22Rv1 (cell line): ENCODE data around the gene KLK8.

ENCODE experiments used
- H3K27ac ChIP-seq: fragments of 450-650 bp; 2 replicates; pipeline ENCODE4 v1.5.1; 2017
- ZFX ChIP-seq: fragments of 450-650 bp; IDR thresholded peaks from 2 replicates; pipeline ENCODE4 v1.6.1; 2017; ENCODE audit warnings: antibody characterized with exemption, borderline replicate concordance
- TF ChIP-seq, protein P1 (sequence below): fragments of 450-650 bp; IDR thresholded peaks from 2 replicates; pipeline ENCODE4 v1.5.1; 2017; ENCODE audit warnings: mild to moderate bottlenecking

Gene KLK8

DNA sequence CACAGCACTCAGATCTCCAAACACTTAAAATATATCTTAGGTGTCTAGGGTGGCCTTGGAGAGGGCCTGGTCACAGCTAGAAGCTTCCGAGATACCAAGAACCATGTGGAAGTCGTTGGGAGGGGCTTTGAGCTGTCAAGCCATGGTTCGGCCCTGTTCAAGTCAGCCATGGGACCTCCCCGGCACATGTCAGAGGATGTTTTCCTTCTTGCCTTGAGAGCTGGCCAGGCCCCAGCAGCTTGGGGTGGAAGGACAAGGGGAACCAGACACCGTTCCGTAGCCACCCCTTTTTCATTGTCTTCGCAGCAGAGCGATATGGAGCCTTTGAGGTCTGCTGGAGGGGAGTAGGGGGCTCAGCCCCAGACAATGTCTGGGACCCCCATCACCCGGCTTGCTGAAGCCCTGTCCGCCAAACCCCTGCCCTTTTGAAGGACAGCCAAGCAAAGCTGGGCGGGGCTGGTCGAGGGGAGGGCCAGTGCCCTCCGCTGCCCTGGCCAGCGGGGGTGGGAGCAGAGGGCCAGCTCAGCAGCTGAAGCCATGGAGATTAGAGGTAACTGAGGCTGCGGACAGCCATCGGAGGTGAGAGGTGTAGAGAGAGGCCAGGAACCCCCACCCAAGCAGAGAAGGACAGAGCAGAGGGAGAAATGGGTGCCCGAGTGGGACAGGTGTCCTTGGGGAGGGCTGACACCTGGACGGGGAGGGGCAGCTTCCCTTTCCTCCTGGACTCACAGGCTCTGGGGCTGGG, 24.6 kb upstream of the KLK8 start:
- TF ChIP-seq ZFX: no peak
- TF ChIP-seq, protein P1, sequence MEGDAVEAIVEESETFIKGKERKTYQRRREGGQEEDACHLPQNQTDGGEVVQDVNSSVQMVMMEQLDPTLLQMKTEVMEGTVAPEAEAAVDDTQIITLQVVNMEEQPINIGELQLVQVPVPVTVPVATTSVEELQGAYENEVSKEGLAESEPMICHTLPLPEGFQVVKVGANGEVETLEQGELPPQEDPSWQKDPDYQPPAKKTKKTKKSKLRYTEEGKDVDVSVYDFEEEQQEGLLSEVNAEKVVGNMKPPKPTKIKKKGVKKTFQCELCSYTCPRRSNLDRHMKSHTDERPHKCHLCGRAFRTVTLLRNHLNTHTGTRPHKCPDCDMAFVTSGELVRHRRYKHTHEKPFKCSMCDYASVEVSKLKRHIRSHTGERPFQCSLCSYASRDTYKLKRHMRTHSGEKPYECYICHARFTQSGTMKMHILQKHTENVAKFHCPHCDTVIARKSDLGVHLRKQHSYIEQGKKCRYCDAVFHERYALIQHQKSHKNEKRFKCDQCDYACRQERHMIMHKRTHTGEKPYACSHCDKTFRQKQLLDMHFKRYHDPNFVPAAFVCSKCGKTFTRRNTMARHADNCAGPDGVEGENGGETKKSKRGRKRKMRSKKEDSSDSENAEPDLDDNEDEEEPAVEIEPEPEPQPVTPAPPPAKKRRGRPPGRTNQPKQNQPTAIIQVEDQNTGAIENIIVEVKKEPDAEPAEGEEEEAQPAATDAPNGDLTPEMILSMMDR: no peak
- peak overlapping the region; percentile 52 for H3K27ac ChIP-seq

DNA sequence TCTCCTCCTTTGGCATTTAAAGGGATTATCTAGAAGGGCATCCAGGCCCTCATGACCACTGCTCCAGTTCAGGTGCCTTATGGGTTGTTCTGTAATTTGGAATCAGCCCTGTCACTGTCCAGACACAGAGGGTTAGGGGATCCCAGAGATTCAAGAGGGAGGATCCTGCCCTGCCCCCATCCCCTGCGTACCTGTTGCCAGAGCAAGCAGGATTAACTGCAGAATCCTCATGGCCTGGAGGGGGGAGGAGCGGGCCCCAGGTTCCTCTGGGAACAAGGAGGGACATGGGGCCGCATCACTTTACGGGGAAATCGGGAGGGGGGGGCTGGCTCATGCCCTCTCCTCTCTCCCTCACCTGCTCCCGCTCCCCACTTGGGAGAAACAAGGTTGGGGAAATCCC, 24.0 kb upstream of the KLK8 start:
- no peak for TF ChIP-seq ZFX
- TF ChIP-seq, protein P1: no peak
- peak overlapping the region; percentile 52 for H3K27ac ChIP-seq

DNA sequence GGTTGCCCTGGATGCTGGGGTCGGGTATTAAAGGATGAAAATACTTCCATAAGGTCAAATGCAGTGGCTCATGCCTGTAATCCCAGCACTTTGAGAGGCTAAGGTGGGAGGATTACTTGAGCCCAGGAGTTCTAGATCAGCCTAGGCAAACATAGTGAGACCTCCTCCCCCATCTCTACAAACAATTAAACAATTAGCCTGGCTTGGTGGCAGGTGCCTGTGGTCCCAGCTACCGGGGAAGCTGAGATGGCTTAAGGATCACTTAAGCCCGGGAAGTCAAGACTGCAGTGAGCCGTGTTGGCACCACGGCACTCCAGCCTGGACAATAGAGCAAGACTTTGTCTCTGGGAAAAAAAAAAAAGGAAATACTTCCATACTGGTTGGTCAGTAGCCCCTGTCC, 23.5 kb upstream of the KLK8 start:
- no peak for TF ChIP-seq ZFX
- TF ChIP-seq, protein P1: no peak
- peak overlapping the region; percentile 52 for H3K27ac ChIP-seq

DNA sequence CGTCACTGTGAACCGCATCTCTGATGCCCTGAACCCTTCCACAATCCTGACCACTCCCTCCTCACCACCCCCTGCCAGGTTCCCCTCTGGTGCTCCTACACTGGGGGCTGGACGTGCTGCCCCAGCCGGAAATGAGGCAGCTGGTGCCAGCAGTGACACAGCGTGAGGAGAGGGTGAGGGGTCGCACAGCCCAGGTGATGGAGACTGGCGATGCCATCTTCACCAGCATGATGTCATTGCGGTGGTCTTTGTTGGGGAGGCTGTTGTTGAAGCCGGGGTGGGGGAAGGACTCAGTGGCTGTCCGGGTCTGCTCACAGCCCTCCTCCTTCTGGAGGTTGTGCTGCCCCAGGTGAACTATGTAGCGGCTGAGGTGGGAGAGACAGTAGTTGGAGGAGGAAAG, 22.5 kb upstream of the KLK8 start:
- TF ChIP-seq, protein P1: no peak
- no peak for TF ChIP-seq ZFX
- no peak overlapping the region for H3K27ac ChIP-seq

DNA sequence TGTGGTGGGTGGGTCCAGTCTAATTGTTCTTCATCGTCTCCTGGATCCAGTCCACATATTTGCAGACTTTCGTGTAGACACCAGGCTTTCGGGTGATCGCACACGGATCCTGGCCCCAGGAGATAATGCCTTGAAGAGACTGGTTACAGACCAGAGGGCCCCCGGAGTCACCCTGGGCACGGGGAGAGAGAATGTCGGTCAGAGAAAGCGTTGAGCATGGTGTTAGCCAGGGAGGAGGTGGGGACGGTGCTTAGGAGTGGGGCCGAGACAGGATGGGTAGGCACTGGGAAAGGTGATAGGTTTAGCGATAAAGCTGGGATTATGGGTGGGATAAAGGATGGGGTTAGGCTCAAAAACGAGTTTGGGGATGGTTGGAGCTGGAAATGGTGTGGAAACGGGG, 21.1 kb upstream of the KLK8 start:
- no peak overlapping the region for H3K27ac ChIP-seq
- TF ChIP-seq ZFX: no peak
- TF ChIP-seq, protein P1: no peak

DNA sequence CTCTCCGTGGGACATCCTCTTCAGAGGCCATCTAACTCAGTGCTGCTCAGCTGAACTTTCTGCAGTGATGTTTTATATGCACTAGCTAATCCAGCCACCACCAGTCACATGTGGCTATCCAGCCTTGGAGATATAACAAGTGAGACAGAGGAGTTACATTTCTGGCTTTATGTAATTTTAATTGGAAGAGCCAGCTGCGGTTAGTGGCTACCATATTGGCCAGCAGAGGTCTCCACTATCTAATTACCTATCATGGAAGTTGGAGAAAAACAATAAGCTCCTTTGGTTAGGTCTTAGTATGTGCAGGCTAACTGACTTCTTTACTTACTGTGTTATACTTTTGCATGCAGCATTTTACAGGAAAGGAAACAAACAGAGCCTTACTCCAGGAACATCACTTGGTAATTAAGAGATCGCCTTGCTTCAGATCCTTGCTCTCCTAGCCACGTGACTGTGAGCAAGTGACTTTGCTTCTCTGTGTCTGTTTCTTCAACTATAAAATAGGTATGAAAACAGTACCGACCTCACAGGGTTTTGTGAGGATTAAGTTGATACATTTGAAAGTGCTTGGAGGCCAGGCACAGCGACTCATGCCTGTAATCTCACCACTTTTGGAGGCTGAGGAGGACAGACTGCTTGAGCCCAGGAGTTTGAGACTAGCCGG, 19.7 kb upstream of the KLK8 start:
- TF ChIP-seq, protein P1: peak; percentile 87
- TF ChIP-seq ZFX: no peak
- peak overlapping the region; percentile 50 for H3K27ac ChIP-seq

DNA sequence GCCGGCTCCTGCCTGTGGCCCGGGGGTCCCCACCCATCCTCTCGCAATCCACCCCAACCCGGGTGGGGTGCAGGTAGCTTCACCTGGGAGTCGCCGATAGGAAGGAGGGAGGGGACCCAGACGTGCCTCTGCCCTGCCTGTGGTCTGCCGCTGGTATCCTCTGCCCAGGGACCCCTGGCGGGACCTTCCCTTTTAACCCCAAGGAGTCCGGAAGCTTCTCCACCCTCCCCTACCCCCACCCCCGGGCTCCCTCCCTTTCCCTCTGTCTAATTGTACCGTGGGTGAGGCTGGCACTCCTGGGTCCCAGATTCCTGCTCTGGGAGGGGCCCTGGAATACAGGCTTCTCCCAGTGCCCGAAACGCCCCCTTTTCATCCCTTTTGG, 18.1 kb upstream of the KLK8 start, which contains the start of gene KLK10:
TSS of gene KLK10 (minus strand) at position 166 of the 382 bp plus-strand sequence. CDS start 579 bp downstream, outside the sequence.
- TF ChIP-seq ZFX: no peak
- TF ChIP-seq, protein P1: no peak
- H3K27ac ChIP-seq: no peak within 1 kb of the TSS
